ENCODE data around the gene CUL9. TPM values are rescaled to one million over a fixed set of nuclear protein-coding genes. Genes with fewer than 3 reads are reported as not detected.

Gene CUL9
- total RNA-seq, 4 donors from 2014 or later = 21.5 to 46.6 (median 33.6) TPM

- Histone ChIP-seq H3K27ac (replicated peaks in 1 of 4) (no peak overlapping the region), H3K9me3 (no peaks in the 10 kb centered on the region), H3K4me1 (peaks cover 7 to 17% (median 16%) of the 10 kb centered on the region in 4 donors), H3K36me3 (no peaks in the 10 kb centered on the region), H3K4me3 (no peak overlapping the region), H3K27me3 (peaks cover 0 to 56% (median 2%) of the 10 kb centered on the region in 4 donors)
- WGBS = 21% methylated on average over 8 of the region's 8 CpGs
- TF ChIP-seq POLR2AphosphoS5 (IDR thresholded peaks at IDR 0.05) (no peak), POLR2A (IDR thresholded peaks at IDR 0.05; ENCODE audit: low read depth) (no peak), EP300 (IDR thresholded peaks at IDR 0.05) (no peak)
- no peak for DNase-seq (ENCODE audit: extremely low spot score)
- intact Hi-C loops (cut with DNase I) = no loop called here
Observed at GRCh38 chr6:43250992-43251373, 69.0 kb downstream of the CUL9 start.

- WGBS = 93% methylated on average over 11 of the region's 11 CpGs
- intact Hi-C loops (cut with DNase I) = no loop called here
- Histone ChIP-seq H3K4me3 (no peak overlapping the region), H3K27ac (replicated peaks in 1 of 4) (no peak overlapping the region), H3K36me3 (no peaks in the 10 kb centered on the region), H3K4me1 (no peaks in the 10 kb centered on the region), H3K9me3 (no peaks in the 10 kb centered on the region), H3K27me3 (peaks cover 0 to 62% (median 2%) of the 10 kb centered on the region in 4 donors)
- no peak for DNase-seq (ENCODE audit: extremely low spot score)
- TF ChIP-seq EP300 (IDR thresholded peaks at IDR 0.05) (no peak), CTCF (IDR thresholded peaks at IDR 0.05) (no peak)
Observed at GRCh38 chr6:43253401-43253800, 71.4 kb downstream of the CUL9 start.

- Histone ChIP-seq H3K27ac (replicated peaks in 1 of 4) (no peak overlapping the region), H3K36me3 (no peaks in the 10 kb centered on the region), H3K9me3 (no peaks in the 10 kb centered on the region), H3K27me3 (peaks cover 0 to 62% (median 2%) of the 10 kb centered on the region in 4 donors), H3K4me3 (no peak overlapping the region), H3K4me1 (no peaks in the 10 kb centered on the region)
- WGBS = 89% methylated on average over 15 of the region's 15 CpGs
- no peak for TF ChIP-seq EP300 (IDR thresholded peaks at IDR 0.05)
- no peak for TF ChIP-seq CTCF (IDR thresholded peaks at IDR 0.05)
- TF ChIP-seq POLR2AphosphoS5 (IDR thresholded peaks at IDR 0.05) = no peak
- no peak for TF ChIP-seq POLR2A (IDR thresholded peaks at IDR 0.05; ENCODE audit: low read depth)
- DNase-seq (ENCODE audit: extremely low spot score) = no peak
- intact Hi-C loops (cut with DNase I) = no loop called here
Observed at GRCh38 chr6:43254138-43254817, 72.3 kb downstream of the CUL9 start.

DNA sequence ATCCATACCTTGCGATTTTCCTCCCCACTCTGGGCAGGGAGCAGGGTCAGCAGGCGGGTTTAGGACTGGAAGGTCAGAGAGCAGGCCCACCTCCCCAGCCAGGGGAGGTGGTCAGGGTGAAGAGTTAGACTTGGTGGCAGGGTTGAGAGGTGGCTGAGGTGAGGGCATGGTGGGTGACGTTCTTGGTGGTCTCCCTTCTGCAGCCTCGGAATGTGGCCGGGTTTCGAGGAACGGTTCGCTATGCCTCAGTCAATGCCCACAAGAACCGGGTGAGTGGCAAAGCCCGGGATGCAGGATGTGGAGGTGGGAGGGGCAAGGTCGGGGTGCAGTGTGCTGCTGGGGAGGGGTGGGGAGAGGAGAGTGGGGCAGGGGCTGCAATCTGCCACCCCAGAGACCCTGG, 72.8 kb downstream of the CUL9 start:
- H3K36me3 ChIP-seq = no peaks in the 10 kb centered on the region
- TF ChIP-seq CTCF (IDR thresholded peaks at IDR 0.05) (no peak), EP300 (IDR thresholded peaks at IDR 0.05) (no peak), POLR2AphosphoS5 (IDR thresholded peaks at IDR 0.05) (no peak), POLR2A (IDR thresholded peaks at IDR 0.05; ENCODE audit: low read depth) (no peak)
- DNase-seq (ENCODE audit: extremely low spot score) = no peak
- H3K27ac ChIP-seq (replicated peaks in 1 of 4) = no peak overlapping the region
- no peaks in the 10 kb centered on the region for H3K9me3 ChIP-seq
- H3K4me1 ChIP-seq = no peaks in the 10 kb centered on the region
- intact Hi-C loops (cut with DNase I) = no loop called here
- H3K4me3 ChIP-seq = no peak overlapping the region
- WGBS = 88% methylated on average over 9 of the region's 11 CpGs
- peaks cover 0 to 62% (median 2%) of the 10 kb centered on the region in 4 donors for H3K27me3 ChIP-seq

DNA sequence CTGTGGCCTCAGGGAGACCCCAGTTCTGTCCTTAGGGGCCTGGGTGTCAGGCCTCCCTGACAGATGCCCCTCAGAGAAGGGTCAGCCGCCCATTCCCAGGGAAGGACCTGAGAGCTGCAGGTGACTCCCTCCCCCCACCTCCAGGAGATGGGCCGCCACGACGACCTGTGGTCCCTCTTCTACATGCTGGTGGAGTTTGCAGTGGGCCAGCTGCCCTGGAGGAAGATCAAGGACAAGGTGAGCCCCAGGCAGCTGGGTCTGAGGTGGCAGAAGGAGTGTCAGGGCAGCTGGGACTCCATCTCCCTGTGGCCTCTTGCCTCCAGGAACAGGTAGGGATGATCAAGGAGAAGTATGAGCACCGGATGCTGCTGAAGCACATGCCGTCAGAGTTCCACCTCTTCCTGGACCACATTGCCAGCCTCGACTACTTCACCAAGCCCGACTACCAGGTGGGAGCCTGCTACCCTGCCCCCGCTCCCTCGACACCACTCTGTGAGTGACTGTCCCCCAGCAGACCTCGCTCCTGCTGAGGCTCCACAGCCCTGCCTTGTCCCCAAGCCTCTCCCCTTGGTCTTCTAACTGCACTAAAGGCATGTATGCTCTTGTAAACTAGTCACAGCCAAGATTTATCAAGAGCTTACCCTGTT, 73.5 kb downstream of the CUL9 start:
- Histone ChIP-seq H3K4me3 (no peak overlapping the region), H3K4me1 (no peaks in the 10 kb centered on the region), H3K9me3 (no peaks in the 10 kb centered on the region), H3K27me3 (peaks cover 0 to 61% (median 2%) of the 10 kb centered on the region in 4 donors), H3K27ac (replicated peaks in 1 of 4) (no peak overlapping the region), H3K36me3 (no peaks in the 10 kb centered on the region)
- intact Hi-C loops (cut with DNase I) = no loop called here
- WGBS = 77% methylated on average over 8 of the region's 11 CpGs
- no peak for TF ChIP-seq CTCF (IDR thresholded peaks at IDR 0.05)
- no peak for TF ChIP-seq POLR2AphosphoS5 (IDR thresholded peaks at IDR 0.05)
- TF ChIP-seq EP300 (IDR thresholded peaks at IDR 0.05) = no peak
- TF ChIP-seq POLR2A (IDR thresholded peaks at IDR 0.05; ENCODE audit: low read depth) = no peak
- no peak for DNase-seq (ENCODE audit: extremely low spot score)
